DMS153 (cell line): ENCODE results near the gene CHAT.

Experiments used
- DNase-seq: peaks from one replicate; lab custom pipeline; 2025; lab: John Stamatoyannopoulos, UW

Gene CHAT

DNA sequence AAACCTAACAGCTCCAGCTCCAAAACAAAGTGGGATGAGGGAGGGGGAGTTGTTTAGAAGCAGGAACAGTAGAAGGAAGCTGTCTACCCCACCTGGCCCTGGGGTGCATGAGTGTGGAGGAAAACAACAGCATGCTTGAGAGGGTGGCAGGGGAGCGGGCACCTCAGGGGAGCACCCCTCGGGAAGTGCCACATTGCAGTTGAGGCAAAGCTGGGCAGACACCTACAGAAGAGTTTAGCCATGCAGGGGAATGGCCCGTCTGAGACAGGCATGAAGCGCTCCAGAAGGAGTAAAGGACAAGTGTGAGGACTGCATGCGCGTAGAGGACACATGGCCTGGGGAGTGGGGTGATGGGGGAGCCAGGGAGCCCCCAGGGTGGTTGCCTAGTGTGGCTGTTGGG is 18.1 kb downstream of the CHAT start:
- no peak for DNase-seq

DNA sequence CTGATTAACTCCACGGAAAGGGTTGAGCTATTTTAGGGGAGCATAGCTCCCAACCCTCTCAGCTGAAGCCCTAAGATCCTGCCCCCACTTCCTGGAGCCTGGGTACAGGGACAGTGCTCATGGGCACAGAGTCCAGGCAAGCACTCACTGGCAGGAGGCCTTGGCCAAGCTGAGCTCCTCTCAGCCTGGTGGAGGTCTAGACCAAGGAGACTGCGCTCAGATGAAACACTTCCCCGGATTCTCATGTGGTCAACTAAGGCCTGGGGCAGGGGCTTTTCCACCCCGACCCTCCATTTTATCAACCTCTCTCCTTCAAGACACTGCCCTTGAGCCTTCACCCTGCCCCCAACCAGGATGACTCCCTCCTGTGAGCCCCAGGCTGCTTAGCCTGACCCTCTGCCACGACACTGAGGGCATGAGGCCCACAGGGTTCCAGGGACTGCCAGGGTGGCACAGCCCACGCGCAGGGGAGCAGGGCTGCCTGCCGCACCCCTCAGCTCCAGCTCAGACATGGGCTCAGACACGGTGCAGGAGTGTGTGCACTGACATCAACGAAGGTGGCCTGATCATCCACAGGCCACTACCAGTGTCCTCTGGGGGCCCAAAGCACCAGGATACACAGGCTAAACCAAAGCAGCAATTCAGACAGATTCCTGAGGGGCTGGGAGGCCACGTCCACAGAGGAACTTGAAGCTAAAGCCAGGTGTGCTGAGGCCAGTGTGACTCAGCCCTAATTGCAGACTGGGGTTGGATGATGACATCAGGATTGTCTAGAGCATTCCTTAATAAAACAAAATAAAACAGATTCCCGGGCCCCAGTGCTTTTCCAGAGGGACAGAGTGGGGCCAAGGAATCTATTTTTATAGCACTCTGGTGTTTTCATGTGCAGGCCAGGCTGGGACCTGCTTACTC is 18.8 kb downstream of the CHAT start:
- no peak for DNase-seq

DNA sequence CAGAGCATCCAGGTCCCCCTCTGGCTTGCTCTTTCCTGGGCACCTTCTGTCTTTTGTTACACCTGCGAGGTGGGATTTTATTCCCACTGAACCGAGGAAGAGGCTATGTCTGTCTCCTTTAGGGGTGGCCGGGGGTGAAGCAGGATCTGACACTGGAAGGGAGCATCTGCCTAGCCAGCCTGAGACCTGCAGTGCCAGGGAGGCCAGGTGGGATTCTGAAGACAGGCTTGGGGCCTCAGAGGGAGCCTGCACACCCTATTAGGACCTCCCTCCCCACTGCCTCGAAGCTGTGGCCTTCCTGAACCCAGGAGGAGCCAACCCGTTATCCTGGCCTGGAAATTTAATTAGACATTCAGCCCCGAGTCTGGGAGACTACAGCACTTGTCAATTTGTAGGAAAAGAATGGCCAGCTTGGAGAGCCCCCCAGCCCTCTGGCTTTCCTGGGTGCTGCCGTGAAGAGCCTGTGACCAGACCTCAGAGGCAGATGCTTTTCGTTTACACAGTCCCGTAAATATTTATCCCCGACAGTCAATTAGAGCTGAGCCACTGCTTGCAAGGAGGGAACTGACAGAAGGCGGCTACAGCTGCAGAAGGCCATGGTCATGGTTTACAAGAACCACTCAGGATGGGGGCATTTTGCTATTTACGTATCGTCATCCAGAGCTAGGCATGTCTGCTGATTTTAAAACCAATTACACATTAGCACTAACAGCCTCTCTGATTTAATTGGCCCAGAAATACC is 19.7 kb downstream of the CHAT start:
- DNase-seq = no peak

DNA sequence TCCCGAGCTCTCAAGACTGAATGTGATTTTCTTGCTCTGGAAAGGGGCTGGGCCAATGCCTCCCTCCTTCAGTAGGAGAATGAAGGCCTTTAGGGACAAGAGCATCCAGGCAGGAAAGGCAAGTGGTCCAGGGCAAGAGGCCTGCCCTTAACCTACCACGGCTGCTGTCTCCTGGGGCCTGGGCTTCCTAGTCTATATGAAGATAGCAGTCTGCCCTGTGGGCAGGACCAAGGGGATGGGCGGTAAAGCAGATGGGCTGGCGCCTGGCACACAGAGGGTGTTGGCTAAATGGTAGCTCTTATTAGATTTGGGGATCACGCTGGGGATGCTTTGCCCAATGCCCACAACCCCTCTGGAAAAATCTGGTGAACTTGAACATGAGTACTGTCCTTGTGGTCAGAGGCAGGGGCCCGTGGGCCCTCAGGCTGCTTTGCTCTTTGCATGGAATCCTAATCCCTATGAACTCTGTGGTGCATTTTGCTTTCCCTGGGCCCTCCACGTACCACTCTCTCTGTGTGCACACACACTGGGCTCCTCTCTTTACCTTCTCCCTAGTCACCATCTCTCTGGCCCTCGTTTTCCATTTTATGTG is 20.3 kb downstream of the CHAT start:
- no peak for DNase-seq

DNA sequence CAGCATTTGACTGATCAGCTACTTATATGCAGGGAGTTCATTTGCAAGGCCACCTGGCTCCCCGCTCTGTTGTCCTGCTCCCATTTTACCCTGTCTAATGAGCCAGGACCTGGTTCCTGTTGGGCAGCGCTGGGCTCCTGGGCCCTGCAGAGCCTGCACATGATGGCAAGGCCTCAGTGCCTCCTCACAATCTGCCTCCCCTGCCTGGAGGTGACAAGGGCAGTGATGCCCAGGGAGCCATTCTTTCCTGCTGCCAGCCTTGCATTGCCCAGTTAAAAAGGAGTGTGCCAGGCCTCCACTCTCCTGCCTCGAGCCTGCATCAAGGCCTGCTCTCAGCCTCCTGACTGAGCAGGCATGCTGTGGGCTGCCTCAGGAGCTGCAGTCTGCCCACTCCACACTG is 28.5 kb downstream of the CHAT start:
- DNase-seq = no peak

DNA sequence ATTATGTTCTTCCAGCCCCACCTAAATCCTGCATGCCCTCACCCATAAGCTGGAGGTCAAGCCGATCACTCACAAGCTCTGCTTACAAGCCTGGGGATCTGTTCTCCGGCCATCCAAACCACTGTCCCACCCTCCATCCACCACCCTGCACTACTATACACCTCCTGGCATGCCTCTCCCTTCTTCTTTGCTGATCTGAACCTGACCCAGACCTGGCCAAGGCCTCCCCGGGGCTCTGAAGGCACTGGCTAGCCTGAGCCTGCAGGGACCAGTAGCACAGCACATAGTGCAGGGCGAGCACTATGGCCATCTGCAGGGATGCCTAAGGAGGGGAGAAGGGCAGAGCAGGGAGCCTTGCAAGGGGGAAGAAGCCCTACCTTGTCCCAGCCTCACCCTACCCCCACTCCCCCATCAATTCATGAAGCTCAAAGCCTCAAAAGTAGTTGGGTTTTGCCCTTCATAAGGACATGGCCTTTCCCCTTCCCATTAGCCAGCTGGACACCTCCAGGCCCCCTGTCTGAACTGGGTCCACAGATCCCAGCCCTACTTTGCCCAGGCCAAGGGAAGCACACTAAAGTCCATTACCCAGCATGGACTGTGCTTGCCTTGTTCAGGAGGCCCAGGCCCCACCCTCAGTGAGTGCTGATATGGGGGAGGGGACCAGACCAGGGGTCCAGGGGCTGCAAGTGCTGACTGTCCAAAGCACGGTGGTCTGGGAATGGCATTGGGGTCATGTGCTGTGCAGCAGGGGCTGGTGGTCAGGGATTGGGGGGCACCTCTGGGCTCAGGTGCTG is 29.6 kb downstream of the CHAT start:
- no peak for DNase-seq

DNA sequence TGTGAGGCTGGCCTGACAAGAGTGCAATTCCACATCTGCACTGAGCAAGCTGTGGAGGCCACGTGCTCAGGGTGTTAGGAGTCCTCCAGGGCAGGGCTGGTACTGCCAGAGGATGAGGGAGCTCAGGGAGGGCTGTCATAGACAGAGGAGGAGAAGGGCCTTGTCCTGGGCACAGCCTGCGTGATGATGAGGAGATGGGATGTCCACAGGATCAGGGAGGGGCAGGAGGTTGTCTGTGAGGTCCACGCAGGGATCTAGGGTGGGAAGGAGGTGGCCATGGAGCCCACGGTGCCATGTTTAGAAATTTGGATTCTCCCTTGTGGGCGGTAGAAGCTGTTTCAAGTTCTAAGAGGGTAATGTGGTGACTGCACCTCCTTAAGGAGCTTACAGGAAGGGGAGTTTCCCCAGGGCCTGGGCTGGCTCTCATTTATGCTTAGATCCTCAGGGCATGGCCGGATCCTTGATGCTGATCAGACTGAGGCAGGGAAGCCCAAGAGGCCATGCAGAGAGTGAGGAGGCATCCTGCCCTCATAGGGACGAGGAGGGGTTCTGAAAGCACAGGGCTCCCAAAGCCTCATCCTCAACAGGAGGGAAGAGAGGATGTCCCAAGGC is 30.3 kb downstream of the CHAT start:
- DNase-seq = no peak

DNA sequence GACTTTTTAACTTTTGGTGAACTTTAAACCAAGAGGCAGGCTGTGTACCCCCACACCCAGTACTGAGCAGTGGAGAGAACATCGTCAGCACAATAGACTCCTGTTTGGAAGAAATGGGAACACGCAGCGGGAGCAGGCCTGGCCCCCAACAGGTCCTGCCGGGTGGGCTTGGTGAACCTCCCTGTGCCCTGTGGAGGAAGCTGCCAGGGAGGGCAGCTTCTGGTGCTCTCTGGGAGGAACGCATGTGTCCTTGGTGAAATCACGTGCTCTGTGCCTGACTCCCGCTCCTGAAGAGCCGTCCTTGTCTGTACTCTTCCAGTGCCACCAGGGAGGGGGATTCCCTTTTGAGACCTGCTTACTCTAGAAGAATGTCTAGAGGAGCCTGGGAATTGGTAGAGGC is 31.6 kb downstream of the CHAT start:
- DNase-seq = no peak

DNA sequence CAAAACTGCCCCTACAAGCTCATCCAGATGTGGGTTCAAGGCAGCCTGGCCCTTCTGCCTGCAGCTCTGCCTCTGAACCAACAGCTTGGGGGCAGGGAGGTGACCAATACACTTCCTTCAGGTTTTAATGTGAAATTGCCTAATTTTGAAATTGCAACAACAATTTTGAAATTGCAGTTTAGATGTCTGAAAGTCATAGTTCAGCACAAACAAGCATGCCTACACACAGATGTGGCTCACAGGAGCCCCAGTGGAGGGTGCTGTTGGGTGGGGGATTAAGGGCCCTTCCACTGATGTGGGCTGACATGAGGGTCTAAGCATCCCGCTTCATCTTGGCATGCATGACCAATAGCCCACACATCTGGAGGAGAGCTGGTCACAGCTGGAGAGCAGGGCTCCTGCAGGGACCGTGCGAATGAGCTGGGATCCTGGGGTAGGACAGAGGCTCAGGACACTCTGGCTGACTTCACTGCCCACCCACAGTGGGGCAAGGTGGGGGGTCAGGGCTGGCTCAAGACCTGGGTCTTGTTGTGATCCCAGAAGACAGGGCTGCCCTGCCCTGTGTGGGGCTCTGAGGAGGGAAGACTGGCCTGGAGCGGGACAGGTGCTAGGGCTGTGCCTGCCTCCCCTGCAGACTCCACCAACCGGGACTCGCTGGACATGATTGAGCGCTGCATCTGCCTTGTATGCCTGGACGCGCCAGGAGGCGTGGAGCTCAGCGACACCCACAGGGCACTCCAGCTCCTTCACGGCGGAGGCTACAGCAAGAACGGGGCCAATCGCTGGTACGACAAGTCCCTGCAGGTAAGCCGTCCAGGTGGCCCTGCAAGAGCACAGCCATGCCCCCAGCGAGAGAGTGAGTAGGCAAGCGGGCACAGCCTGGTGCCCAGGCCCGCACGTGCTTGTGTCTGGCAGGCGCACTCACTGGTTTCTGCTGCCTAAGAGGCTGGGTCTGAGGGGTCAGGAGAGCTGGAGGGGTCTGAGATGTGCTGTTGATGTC is 32.3 kb downstream of the CHAT start:
- no peak for DNase-seq

DNA sequence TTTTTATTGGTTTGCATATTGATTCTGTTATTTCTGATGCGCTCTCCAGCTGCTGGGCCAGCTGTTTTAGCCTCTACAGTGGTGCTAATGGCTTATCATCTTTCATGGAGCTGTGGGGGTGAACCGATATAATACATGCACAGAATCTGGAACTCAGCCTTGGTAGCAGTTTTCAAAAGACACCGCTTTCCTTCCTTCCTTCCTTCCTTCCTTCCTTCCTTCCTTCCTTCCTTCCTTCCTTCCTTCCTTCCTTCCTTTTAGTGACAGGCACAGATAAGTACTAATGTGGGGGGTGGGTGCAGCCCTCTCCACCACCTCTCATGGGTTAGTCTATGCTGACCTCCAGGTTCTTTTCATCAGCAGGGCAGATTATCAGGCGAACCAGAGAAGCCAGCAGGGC is 33.7 kb downstream of the CHAT start:
- no peak for DNase-seq

DNA sequence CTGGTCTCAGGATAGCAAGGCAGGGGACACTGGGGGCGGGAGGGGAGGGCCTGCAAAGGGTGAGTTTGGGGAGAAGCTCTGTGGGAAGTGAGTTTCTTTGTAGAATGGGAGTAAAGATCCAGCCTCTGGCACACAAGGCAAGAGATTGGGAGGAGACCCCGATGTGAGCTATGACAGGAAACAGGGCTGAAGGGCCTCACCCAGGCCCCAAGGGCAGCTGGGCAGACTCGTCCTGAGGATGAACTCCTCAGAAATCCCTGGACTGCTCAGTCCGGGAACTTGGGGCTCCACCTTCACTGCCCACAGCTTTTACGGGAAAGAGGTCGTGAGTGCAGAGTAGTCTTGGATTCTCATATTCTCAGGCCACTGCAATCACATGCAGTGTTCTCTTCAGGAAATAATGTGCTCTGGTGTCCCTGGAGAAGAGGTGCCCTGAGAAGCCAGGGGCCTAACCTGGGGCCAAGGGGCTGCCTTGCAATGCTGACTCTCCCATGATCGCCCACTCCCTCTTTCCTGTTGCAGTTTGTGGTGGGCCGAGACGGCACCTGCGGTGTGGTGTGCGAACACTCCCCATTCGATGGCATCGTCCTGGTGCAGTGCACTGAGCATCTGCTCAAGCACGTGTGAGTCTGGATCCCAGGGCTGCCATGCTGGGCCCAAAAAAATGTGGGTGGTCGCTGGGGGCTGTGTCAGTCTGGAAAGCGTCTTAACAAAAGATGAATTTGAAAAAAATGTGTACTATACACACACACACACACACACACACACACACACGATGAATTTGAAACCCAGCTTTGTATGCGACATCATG is 34.4 kb downstream of the CHAT start:
- no peak for DNase-seq

DNA sequence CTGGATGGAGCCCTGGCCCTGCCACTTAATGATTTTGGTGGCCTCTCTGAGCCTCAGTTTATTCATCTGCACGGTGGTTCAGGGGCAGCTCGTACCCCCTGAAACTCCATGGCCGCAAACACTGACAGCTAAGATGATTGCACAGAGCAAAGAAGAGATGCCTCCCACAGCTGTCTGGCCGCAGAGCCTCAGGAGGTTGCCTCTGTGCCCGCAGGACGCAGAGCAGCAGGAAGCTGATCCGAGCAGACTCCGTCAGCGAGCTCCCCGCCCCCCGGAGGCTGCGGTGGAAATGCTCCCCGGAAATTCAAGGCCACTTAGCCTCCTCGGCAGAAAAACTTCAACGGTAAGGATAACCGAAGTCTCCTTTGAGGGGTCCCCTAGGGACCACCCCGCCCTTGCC is 35.5 kb downstream of the CHAT start:
- no peak for DNase-seq

DNA sequence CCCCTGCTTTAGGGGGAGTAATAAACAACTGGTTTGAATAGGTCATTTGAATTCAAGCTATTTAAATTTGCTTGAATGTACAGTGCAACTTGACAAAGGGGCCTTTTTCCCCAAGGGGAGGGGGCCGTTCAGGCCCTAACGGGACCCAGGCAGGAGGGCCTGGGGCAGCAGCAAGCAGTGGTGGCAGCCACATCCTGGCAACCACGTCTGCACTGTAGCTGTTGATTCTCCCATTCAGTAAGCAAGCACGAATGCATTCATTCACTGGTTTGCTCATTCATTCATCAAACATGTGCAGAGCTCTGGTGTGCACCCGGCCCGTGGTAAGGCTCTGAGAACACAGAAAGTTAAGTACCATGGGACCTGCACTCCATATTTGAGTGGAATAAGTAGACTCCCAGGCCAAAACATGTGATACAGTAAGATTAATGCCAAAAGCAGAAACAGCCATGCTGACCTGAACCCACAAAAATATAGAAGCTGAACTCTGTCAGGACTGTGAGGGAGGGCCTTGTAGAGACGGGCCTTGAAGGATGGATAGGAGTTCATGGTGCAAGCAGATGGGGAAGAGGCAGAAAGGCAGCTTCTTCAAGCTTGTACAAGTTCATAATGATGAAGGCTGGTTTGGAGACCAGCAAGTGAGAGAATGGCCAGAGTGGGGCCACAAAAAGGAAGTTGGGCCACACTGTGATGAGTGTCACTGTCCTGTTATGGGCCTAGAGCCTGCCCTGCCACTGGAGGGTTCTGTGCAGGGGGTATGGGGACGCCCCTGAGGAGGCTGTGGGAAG is 36.3 kb downstream of the CHAT start:
- DNase-seq = no peak

DNA sequence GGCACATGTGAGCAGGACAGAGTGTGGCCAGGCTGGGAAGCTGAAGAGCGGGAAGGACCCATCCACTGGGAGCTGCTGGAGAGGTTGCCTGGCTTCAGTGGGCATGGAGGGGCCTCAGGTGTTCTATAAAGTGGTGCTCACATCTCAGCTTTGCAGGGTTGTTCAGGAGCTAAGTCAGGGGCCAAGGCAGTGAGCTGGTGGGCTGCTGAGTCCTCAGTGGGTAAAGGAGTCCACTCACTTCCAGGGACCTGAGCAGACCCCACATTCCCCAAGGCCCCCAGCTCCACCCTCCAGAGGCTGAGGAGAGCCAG is 36.8 kb downstream of the CHAT start:
- DNase-seq = no peak

DNA sequence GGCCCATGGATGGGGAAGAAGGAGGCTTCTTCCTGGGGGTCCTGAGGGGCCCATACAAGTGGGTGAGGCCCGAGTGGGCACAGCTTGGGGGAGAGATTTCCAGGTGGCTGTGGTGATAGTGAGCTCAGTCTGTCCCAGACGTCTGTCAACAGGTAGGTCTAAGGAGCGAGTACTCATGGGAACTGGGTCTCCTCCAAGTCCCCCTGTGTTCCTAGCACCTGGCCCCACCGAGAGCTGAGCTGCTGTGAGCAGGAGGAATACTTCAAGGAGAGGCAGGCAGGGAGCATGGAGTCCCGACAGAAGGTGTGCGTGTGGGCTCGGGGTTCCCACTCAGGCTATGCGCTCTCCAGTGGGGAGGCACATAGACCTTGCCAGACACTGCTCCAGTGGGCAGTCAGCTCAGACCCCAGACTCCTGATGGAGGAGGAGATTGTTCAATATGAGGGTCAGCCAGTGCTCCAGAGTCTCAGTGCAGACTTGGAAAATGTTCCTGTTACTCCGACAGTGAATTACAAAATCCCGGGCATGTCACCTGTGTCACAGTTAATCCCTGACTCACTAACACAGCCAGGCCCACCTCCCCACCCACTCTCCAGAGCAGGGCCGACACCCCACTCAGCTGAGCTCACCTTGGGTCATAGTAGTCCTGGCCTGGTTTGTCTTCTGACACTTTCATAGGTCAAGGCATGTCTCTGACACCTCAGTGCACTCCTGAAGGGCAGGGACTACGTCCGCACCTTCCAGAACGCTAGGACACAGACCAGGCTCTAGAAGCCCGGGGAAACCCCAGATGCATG is 37.4 kb downstream of the CHAT start:
- DNase-seq = no peak

DNA sequence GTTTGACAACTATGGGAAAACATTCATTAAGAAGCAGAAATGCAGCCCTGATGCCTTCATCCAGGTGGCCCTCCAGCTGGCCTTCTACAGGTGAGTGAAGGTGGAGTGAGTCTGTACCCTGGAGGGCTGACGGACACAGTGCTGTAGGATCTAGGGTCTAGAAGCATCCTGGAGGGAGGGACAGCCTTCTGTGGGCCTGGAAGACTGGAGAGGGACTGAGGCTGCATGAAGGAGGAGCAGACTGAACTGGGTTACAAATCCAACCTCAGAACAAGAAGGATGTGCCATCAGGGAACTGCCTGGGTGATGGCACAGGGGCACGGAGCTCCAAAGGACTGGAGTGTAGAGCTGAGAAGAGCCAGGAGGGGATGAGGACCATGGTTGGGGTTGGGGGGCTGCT is 38.1 kb downstream of the CHAT start:
- no peak for DNase-seq

DNA sequence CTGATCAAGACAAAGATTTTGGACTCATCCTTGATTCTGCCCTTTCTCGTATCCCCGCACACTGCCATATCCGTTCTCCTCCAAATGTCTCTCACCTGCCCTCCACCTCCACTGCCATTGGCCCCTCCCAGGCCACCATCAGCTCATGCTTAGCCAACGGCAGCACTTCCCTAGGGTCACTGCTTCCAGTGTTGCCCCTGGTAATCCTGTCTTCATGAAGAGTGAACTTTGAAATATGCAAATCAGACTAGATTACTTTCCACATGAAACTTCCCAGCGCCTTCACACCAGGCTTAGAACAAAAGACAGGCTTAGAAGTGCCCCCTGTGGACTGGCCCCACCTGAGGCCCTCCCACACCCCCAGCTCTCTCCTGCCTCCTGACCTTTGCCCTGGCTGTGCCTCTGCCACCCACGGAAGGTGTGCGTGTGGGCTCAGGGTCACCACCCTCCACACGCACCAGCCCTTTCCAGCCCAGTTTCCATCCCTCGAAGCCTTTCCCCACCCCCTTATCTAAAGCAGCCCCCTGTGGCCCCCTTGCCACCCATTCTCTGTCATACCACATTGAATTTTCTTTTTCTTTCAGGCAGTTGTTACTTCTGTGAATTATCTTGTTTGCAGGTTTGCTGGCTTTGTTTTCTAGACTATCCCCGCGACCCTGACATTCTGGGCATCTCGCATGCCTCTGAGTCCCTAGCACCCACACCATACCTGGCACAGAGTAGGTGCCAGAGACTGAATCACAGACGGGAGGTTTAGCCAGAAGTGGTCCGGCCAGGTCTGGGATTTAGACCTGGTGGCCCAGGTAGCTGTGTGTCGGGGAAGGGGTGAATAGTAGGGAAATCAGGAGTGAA is 38.8 kb downstream of the CHAT start:
- no peak for DNase-seq
